SK-N-MC (cell line): Measurements from ENCODE around the gene CHEK2.

Source experiments
- EZH2 ChIP-seq: fragments of 200-600 bp; sonication (generic); IDR thresholded peaks from one replicate; pipeline ENCODE4 v1.6.1; 2017; ENCODE audit warnings: antibody characterized with exemption
- POLR2AphosphoS5 ChIP-seq: IDR thresholded peaks from 2 replicates; pipeline ENCODE4 v1.6.1; 2012; ENCODE audit warnings: mild to moderate bottlenecking, low read depth, low read length, borderline replicate concordance

GRCh38 chr22:28791124-28791523 is 49.5 kb upstream of the CHEK2 start:
- no peak for TF ChIP-seq POLR2AphosphoS5
- no peak for TF ChIP-seq EZH2
